DMS79 treated with DMSO at 0.1 percent for 48 hours (cell line): ENCODE data around the gene COPS6.
A peak's percentile ranks its signal among the peaks of the same experiment; 100 is the strongest.

Experiments used
- DNase-seq: peaks from one replicate; lab custom pipeline; 2025; lab: John Stamatoyannopoulos, UW

The COPS6 gene

GRCh38 chr7:100079024-100079560 lies 9.7 kb upstream of the COPS6 start:
- no peak for DNase-seq

- DNase-seq, result no peak
Observed at GRCh38 chr7:100080907-100081534, 7.7 kb upstream of the COPS6 start.

GRCh38 chr7:100081535-100082102 lies 7.2 kb upstream of the COPS6 start, which contains the start of gene ZNF3:
ZNF3 (minus strand) TSS chr7:100081723; CDS start chr7:100077357, 4,366 bp downstream.
- peak; percentile 95 for DNase-seq

GRCh38 chr7:100082978-100083377 lies 5.8 kb upstream of the COPS6 start:
- DNase-seq, result no peak

GRCh38 chr7:100085515-100085914 lies 3.3 kb upstream of the COPS6 start:
- no peak for DNase-seq

- no peak for DNase-seq
Observed at GRCh38 chr7:100087055-100087750, 1.6 kb upstream of the COPS6 start.

GRCh38 chr7:100088095-100088620 lies 611 bp upstream of the COPS6 start:
- DNase-seq, result no peak

GRCh38 chr7:100089458-100090196 lies 858 bp downstream of the COPS6 start:
- DNase-seq, result peak; percentile 10

GRCh38 chr7:100090527-100091410 lies 2.0 kb downstream of the COPS6 start:
- no peak for DNase-seq

- DNase-seq, result no peak
Observed at GRCh38 chr7:100091411-100092181, 2.8 kb downstream of the COPS6 start.

GRCh38 chr7:100093054-100093453 lies 4.3 kb downstream of the COPS6 start:
- DNase-seq, result no peak

- no peak for DNase-seq
Observed at GRCh38 chr7:100093498-100093897, 4.7 kb downstream of the COPS6 start.

GRCh38 chr7:100093925-100094486 lies 5.2 kb downstream of the COPS6 start:
- DNase-seq, result no peak

- no peak for DNase-seq
Observed at GRCh38 chr7:100095289-100095688, 6.5 kb downstream of the COPS6 start.

GRCh38 chr7:100095704-100096103 lies 6.9 kb downstream of the COPS6 start:
- DNase-seq, result no peak

- no peak for DNase-seq
Observed at GRCh38 chr7:100098913-100099312, 10.1 kb downstream of the COPS6 start.

- DNase-seq, result no peak
Observed at GRCh38 chr7:100099452-100099851, 10.7 kb downstream of the COPS6 start.

- peak; percentile 88 for DNase-seq
Observed at GRCh38 chr7:100100420-100101015, 11.7 kb downstream of the COPS6 start.

GRCh38 chr7:100101016-100101862 lies 12.5 kb downstream of the COPS6 start, which contains the start of the genes AP4M1 and MCM7:
AP4M1 (plus strand) TSS chr7:100101643; CDS start chr7:100101715, 72 bp downstream.
MCM7 (minus strand) TSS chr7:100101397; CDS start chr7:100101294, 103 bp downstream.
- peak; percentile 98 for DNase-seq
